ENCODE results near the gene HACD1. TPM values are rescaled to one million over a fixed set of nuclear protein-coding genes. Genes with fewer than 3 reads are reported as not detected.

Gene HACD1
- total RNA-seq, 1 donor from 2014 or later: 1.9 TPM

- no peaks in the 10 kb centered on the region for H3K9me3 ChIP-seq (ENCODE audit: low read depth)
- Mint-ChIP-seq H3K27me3 (ENCODE audit: insufficient read depth, low read depth) (no peaks in the 10 kb centered on the region), H3K9me3 (peaks cover 31% of the 10 kb centered on the region), H3K4me1 (no peaks in the 10 kb centered on the region), H3K27ac (no peak overlapping the region), H3K4me3 (no peak overlapping the region), H3K36me3 (peaks cover 35% of the 10 kb centered on the region)
- no peak overlapping the region for H3K9ac ChIP-seq
- H3K27ac ChIP-seq: no peak overlapping the region
- H4K20me1 ChIP-seq (ENCODE audit: low read depth): peaks cover 9% of the 10 kb centered on the region
- H3K4me2 ChIP-seq: no peak overlapping the region
- H3K4me3 ChIP-seq: no peak overlapping the region
- H3F3A ChIP-seq (ENCODE audit: low read depth): no peaks in the 10 kb centered on the region
- no peak overlapping the region for H2AFZ ChIP-seq (replicated peaks)
- DNase-seq (ENCODE audit: low spot score): no peak
- no peaks in the 10 kb centered on the region for H3K4me1 ChIP-seq
- no peaks in the 10 kb centered on the region for H3K36me3 ChIP-seq
- TF ChIP-seq EZH2phosphoT487 (IDR thresholded peaks at IDR 0.05): no peak
- no peak for TF ChIP-seq CTCF (IDR thresholded peaks at IDR 0.05)
- TF ChIP-seq EZH2 (IDR thresholded peaks at IDR 0.05): no peak
- peaks cover 85% of the 10 kb centered on the region for H3K79me2 ChIP-seq (ENCODE audit: low read depth)
- H3K27me3 ChIP-seq: no peaks in the 10 kb centered on the region
These were observed 42.2 kb upstream of the HACD1 start for GRCh38 chr10:17659365-17659764.

GRCh38 chr10:17657103-17657500, 39.9 kb upstream of the HACD1 start:
- Histone ChIP-seq H2AFZ (replicated peaks) (no peak overlapping the region), H3K4me2 (no peak overlapping the region), H3F3A (ENCODE audit: low read depth) (no peaks in the 10 kb centered on the region), H3K36me3 (peaks cover 15% of the 10 kb centered on the region), H4K20me1 (ENCODE audit: low read depth) (peaks cover 3% of the 10 kb centered on the region), H3K9me3 (ENCODE audit: low read depth) (peaks cover 6% of the 10 kb centered on the region), H3K4me3 (no peak overlapping the region), H3K79me2 (ENCODE audit: low read depth) (peaks cover 88% of the 10 kb centered on the region), H3K9ac (no peak overlapping the region), H3K27ac (no peak overlapping the region), H3K27me3 (no peaks in the 10 kb centered on the region), H3K4me1 (no peaks in the 10 kb centered on the region)
- Mint-ChIP-seq H3K27ac (no peak overlapping the region), H3K4me3 (no peak overlapping the region), H3K9me3 (peaks cover 45% of the 10 kb centered on the region), H3K27me3 (ENCODE audit: insufficient read depth, low read depth) (no peaks in the 10 kb centered on the region), H3K4me1 (no peaks in the 10 kb centered on the region), H3K36me3 (peaks cover 44% of the 10 kb centered on the region)
- DNase-seq (ENCODE audit: low spot score): no peak
- no peak for TF ChIP-seq CTCF (IDR thresholded peaks at IDR 0.05)
- TF ChIP-seq EZH2 (IDR thresholded peaks at IDR 0.05): no peak
- TF ChIP-seq EZH2phosphoT487 (IDR thresholded peaks at IDR 0.05): no peak

GRCh38 chr10:17655567-17656146, 38.5 kb upstream of the HACD1 start:
- Histone ChIP-seq H3K9me3 (ENCODE audit: low read depth) (peaks cover 6% of the 10 kb centered on the region), H3K9ac (no peak overlapping the region), H3K4me3 (no peak overlapping the region), H3K27me3 (no peaks in the 10 kb centered on the region), H3K4me1 (peaks cover 4% of the 10 kb centered on the region), H3K4me2 (no peak overlapping the region), H3K27ac (no peak overlapping the region), H3F3A (ENCODE audit: low read depth) (no peaks in the 10 kb centered on the region), H3K36me3 (peaks cover 16% of the 10 kb centered on the region), H4K20me1 (ENCODE audit: low read depth) (peaks cover 6% of the 10 kb centered on the region), H2AFZ (replicated peaks) (no peak overlapping the region), H3K79me2 (ENCODE audit: low read depth) (peaks cover 97% of the 10 kb centered on the region)
- TF ChIP-seq EZH2phosphoT487 (IDR thresholded peaks at IDR 0.05): no peak
- no peak for TF ChIP-seq EZH2 (IDR thresholded peaks at IDR 0.05)
- no peak for TF ChIP-seq CTCF (IDR thresholded peaks at IDR 0.05)
- peaks cover 54% of the 10 kb centered on the region for H3K36me3 Mint-ChIP-seq
- H3K4me3 Mint-ChIP-seq: no peak overlapping the region
- no peak overlapping the region for H3K27ac Mint-ChIP-seq
- H3K9me3 Mint-ChIP-seq: peaks cover 54% of the 10 kb centered on the region
- no peaks in the 10 kb centered on the region for H3K27me3 Mint-ChIP-seq (ENCODE audit: insufficient read depth, low read depth)
- H3K4me1 Mint-ChIP-seq: peaks cover 4% of the 10 kb centered on the region
- DNase-seq (ENCODE audit: low spot score): no peak
